ENCODE data around the gene CYREN. TPM values are rescaled to one million over a fixed set of nuclear protein-coding genes. Genes with fewer than 3 reads are reported as not detected.

Gene CYREN
- total and polyA plus RNA-seq, 9 of the 15 experiments (the other 6 are each of a cell fraction or from before 2014, with no cell fraction given), result 13.9 to 108 (median 88.8) TPM

GRCh38 chr7:135180122-135180521, 9.6 kb upstream of the CYREN start:
- Histone ChIP-seq H3K36me3 (ENCODE audit: control insufficient read depth, insufficient read depth, low read length) (0 out of 3 replicates have a peak, but pooled peaks cover 2% of the 10 kb centered on the region), H3K27me3 (ENCODE audit: control insufficient read depth in 2 of 2, insufficient read depth in 2 of 2, low read length in 2 of 2) (no peaks in the 10 kb centered on the region), H2AFZ (ENCODE audit: low read depth, low read length) (no peak overlapping the region), H3K9me3 (replicated peaks; ENCODE audit: control insufficient read depth, insufficient read depth, low read depth, low read length) (peaks cover 20% of the 10 kb centered on the region), H3K27ac (ENCODE audit: extremely low read depth, low read depth, low read length) (no peak overlapping the region), H3K9ac (ENCODE audit: insufficient read depth in 1 of 2, low read depth in 2 of 2, low read length in 2 of 2) (no peak overlapping the region), H3K4me1 (replicated peaks in 1 of 2; ENCODE audit: control insufficient read depth in 2 of 2, insufficient read depth in 2 of 2, low read length in 2 of 2) (peaks cover 6 to 10% of the 10 kb centered on the region in 2 experiments; a peak in 4 of 5 replicates), H3K9me1 (ENCODE audit: control insufficient read depth, insufficient read depth, low read length) (no peaks in the 10 kb centered on the region), H3K79me2 (ENCODE audit: control insufficient read depth, insufficient read depth, low read length) (no peaks in the 10 kb centered on the region), H4K20me1 (replicated peaks; ENCODE audit: control insufficient read depth, insufficient read depth, low read length) (no peaks in the 10 kb centered on the region), H3K4me2 (ENCODE audit: insufficient read depth, low read length) (no peak overlapping the region), H3K4me3 (no peak overlapping the region)
- POLR2A ChIA-PET, result interaction anchor here (0.8 to 2.9 kb wide), 4 partner anchors 8 to 76 kb away, joined by 3 to 10 read pairs (median 4); partner anchors contain the start of genes CYREN and TMEM140
- no peak for ATAC-seq
- BruUV-seq (replicated peaks), result no TSS peak
- FAIRE-seq, result no peak
- DNase-seq (ENCODE audit: extremely low read depth in 1 of 4, low spot score in 3 of 4), result no peak
- WGBS (ENCODE audit: insufficient coverage, low coverage, missing lambda C conversion rate), result 38% methylated on average over 5 of the region's 5 CpGs
- intact Hi-C loops (cut with micrococcal nuclease), result no loop called here
- TF ChIP-seq ESRRB (CRISPR knock-in tag; IDR thresholded peaks at IDR 0.05; ENCODE audit: borderline replicate concordance) (no peak), PPARD (CRISPR knock-in tag; IDR thresholded peaks at IDR 0.05) (no peak), ZNF134 (CRISPR knock-in tag; conservative IDR thresholded peaks at IDR 0.05) (no peak), USF1 (CRISPR knock-in tag; IDR thresholded peaks at IDR 0.05) (no peak), ZNF224 (CRISPR knock-in tag; IDR thresholded peaks at IDR 0.05) (no peak), HDAC6 (IDR thresholded peaks at IDR 0.05; ENCODE audit: low read depth, low read length) (no peak)
- in situ Hi-C loops (cut with MboI), result no loop called here
- CTCF ChIA-PET (ENCODE audit: low intra/inter-chr PET ratio), result interaction anchor here (0.5 kb wide), 1 partner anchor 1749 kb away, joined by 3 read pairs; no protein-coding TSS in a partner anchor
